Prostate gland (tissue), 2 donors: Measurements from ENCODE around the gene DDN. TPM values are rescaled to one million over a fixed set of nuclear protein-coding genes. Genes with fewer than 3 reads are reported as not detected.

Experiments used
- DNase-seq: peaks from one replicate; pipeline ENCODE4 v3.0.0-alpha.2; 2019; ENCODE audit warnings: low spot score
- H3K27ac ChIP-seq, 2 donors: fragments of 200-600 bp; sonication (generic); 2 replicates each; pipeline ENCODE4 v1.5.1; 2017 to 2019
- H3K27me3 ChIP-seq: fragments of 200-600 bp; sonication (generic); replicated peaks from 2 replicates; pipeline ENCODE4 v1.5.1; 2019; ENCODE audit not compliant: insufficient read depth
- H3K36me3 ChIP-seq, 2 donors: fragments of 200-600 bp; sonication (generic); 1 replicate in 1 of 2; 2 replicates in 1 of 2; pipeline versions ENCODE4 v1.5.1 to v1.8.1; 2017 to 2019
- H3K4me1 ChIP-seq: fragments of 200-600 bp; sonication (generic); replicated peaks from 2 replicates; pipeline ENCODE4 v1.5.1; 2019
- H3K4me3 ChIP-seq, 2 donors: fragments of 200-600 bp; sonication (generic); 2 replicates each; pipeline ENCODE4 v1.5.1; 2017 to 2019
- H3K9me3 ChIP-seq: fragments of 200-600 bp; sonication (generic); 2 replicates; pipeline ENCODE4 v1.5.1; 2017
- CTCF ChIP-seq, 4 experiments: fragments of 200-600 bp in 2 of 4; fragments of 450-650 bp in 2 of 4; sonication (generic) in 2 of 4; IDR thresholded peaks; 1 replicate in 3 of 4; 2 replicates in 1 of 4; pipeline ENCODE4 v1.5.1; 2016 to 2019; ENCODE audit warnings: antibody characterized with exemption in 4 of 4, mild to moderate bottlenecking in 2 of 4, moderate library complexity in 2 of 4
- POLR2A ChIP-seq: fragments of 450-650 bp; IDR thresholded peaks from one replicate; pipeline ENCODE4 v1.6.1; 2016; ENCODE audit warnings: antibody characterized with exemption, mild to moderate bottlenecking
- POLR2AphosphoS5 ChIP-seq: sonication (generic); formaldehyde crosslinking; IDR thresholded peaks from one replicate; pipeline ENCODE4 v1.6.1; 2017; ENCODE audit warnings: antibody characterized with exemption
- WGBS: methylation state at CpG from one replicate; pipeline ENCODE4 v1.1.5; 2018; 5-methylcytosine and 5-hydroxymethylcytosine counted together
- intact Hi-C: fragments of 100-400 bp; cut with DNase I; formaldehyde crosslinking; loops from one replicate; pipeline ENCODE4 v1.14.2; 2022
- total RNA-seq, 2 donors: library from RNA; depleted of rRNA; stranded (reverse); fragments of >200 nt; gene quantifications; one replicate each; pipeline ENCODE4 v1.1.0, GENCODE V29; 2016

The DDN gene
- total RNA-seq, 2 donors from 2014 or later, result 1.0 TPM; not detected in 1

GRCh38 chr12:49020441-49020840 lies 21.3 kb upstream of the DDN start:
- Histone ChIP-seq H3K9me3 (no peaks in the 10 kb centered on the region), H3K36me3 (peaks cover 0 to 6% of the 10 kb centered on the region in 2 donors), H3K27me3 (no peaks in the 10 kb centered on the region), H3K27ac (no peak overlapping the region), H3K4me3 (no peak overlapping the region), H3K4me1 (peaks cover 3% of the 10 kb centered on the region)
- DNase-seq, result no peak
- no peak for TF ChIP-seq CTCF (IDR thresholded peaks at IDR 0.05)
- TF ChIP-seq POLR2A, result no peak
- no peak for TF ChIP-seq POLR2AphosphoS5
- WGBS, result 82% methylated on average over 6 of the region's 6 CpGs
- intact Hi-C loops, result no loop called here

- WGBS, result 63% methylated on average over 10 of the region's 10 CpGs
- Histone ChIP-seq H3K27ac (peak overlapping the region; percentile 86 to 91), H3K4me3 (peak overlapping the region in 1 of 2 donors; percentile 75), H3K4me1 (peaks cover 3% of the 10 kb centered on the region), H3K27me3 (no peaks in the 10 kb centered on the region), H3K36me3 (peaks cover 0 to 6% of the 10 kb centered on the region in 2 donors), H3K9me3 (no peaks in the 10 kb centered on the region)
- intact Hi-C loops, result no loop called here
- TF ChIP-seq CTCF (IDR thresholded peaks at IDR 0.05) (no peak), POLR2A (no peak), POLR2AphosphoS5 (no peak)
- DNase-seq, result no peak
These were observed 20.5 kb upstream of the DDN start for GRCh38 chr12:49019443-49020324.

DNA sequence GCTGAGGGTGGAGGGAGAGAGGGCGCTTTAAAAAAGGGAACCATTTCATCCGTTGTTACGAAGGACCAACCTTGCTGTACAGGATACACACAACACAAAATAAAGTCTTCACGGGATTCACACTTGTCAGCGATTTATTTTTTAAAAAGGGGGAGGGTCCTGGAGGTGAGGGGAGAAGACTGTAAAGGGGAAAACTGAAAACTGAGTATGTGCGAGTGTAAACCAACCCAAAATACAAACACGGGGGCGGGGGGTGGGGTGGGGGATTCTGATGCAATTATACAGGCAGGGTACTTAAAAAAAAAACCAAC lies 19.9 kb upstream of the DDN start:
- intact Hi-C loops, result no loop called here
- H3K4me1 ChIP-seq, result peaks cover 3% of the 10 kb centered on the region
- under 1% methylated on average over 8 of the region's 8 CpGs for WGBS
- no peak for TF ChIP-seq POLR2AphosphoS5
- no peak for TF ChIP-seq POLR2A
- no peak for TF ChIP-seq CTCF (IDR thresholded peaks at IDR 0.05)
- DNase-seq, result no peak
- H3K27me3 ChIP-seq, result no peaks in the 10 kb centered on the region
- H3K4me3 ChIP-seq, result peak overlapping the region; percentile 67 to 75
- H3K36me3 ChIP-seq, result peaks cover 0 to 6% of the 10 kb centered on the region in 2 donors
- H3K27ac ChIP-seq, result peak overlapping the region; percentile 86 to 91
- no peaks in the 10 kb centered on the region for H3K9me3 ChIP-seq

- Histone ChIP-seq H3K4me3 (peak within 1 kb of the TSS; percentile 67 to 75), H3K27ac (peak within 1 kb of the TSS; percentile 86 to 91), H3K4me1 (peaks cover 3% of the 10 kb centered on the region), H3K36me3 (peaks cover 0 to 6% of the 10 kb centered on the region in 2 donors), H3K27me3 (no peaks in the 10 kb centered on the region), H3K9me3 (no peaks in the 10 kb centered on the region)
- TF ChIP-seq POLR2AphosphoS5, result peak; percentile 99
- peak in 3 of 4 experiments; percentile 37 to 61 (median 56) for TF ChIP-seq CTCF (IDR thresholded peaks at IDR 0.05)
- peak; percentile 82 for TF ChIP-seq POLR2A
- peak; percentile 96 for DNase-seq
- intact Hi-C loops, result no loop called here
- whole genome bisulfite sequencing, result under 1% methylated on average over 59 of the region's 59 CpGs
These were observed 19.3 kb upstream of the DDN start, which contains the start of gene PRKAG1 for GRCh38 chr12:49018261-49019119. Gene PRKAG1 (minus strand): TSS chr12:49018776. CDS start chr12:49018740, 36 bp downstream.
